GM19240 (cell line): ENCODE results near the gene ZNF789.
"Not testable (repeated sequence)": the region's sequence is repeated elsewhere in the genome, so short reads cannot be mapped to it uniquely, and the experiment has no call there.

ENCODE experiments used
- DNase-seq: peaks from one replicate; pipeline ENCODE4 v3.0.0; 2011; ENCODE audit warnings: low spot score; ENCODE audit not compliant: insufficient read length

Gene ZNF789

DNA sequence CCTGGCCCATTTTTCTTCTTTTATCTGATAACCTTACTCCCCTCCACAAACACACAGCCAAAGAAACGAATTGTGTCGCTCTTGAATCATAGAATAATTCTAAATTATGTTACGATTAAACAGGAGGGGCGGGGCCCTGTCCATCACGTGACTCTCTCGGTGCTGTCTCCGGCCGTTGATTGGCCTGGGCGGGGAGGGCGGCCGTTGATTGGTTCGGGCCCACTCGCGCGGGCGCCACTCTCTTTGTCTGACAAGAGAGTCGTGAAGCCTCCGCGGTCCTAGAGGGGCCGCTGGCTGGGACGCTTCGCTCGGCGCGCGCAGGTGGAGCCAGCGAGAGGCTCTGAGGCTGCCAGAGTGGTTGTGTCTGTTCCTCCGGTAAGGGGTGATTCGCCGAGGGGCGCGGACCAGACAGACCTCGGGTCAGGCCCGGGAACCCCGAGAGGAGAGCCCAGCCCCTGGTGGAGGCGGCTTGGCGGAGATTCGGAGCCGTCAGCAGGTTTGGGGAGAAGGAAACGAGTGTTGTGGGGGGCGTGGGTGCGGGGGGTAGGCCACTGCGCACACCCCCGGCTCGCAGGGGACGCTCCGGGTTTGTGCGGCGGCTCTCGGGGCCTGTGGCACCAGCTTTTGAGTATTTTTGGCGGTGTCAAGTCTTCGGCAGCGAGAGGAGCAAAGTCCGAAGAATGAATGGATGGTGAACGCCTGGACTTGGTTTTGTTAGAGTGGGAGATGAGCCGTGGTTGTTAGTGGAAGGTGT is at the start of gene ZNF789:
TSS of gene ZNF789 (plus strand) at position 330 of the 754 bp plus-strand sequence. CDS start 3,567 bp downstream, outside the sequence.
- peak; percentile 98 for DNase-seq

DNA sequence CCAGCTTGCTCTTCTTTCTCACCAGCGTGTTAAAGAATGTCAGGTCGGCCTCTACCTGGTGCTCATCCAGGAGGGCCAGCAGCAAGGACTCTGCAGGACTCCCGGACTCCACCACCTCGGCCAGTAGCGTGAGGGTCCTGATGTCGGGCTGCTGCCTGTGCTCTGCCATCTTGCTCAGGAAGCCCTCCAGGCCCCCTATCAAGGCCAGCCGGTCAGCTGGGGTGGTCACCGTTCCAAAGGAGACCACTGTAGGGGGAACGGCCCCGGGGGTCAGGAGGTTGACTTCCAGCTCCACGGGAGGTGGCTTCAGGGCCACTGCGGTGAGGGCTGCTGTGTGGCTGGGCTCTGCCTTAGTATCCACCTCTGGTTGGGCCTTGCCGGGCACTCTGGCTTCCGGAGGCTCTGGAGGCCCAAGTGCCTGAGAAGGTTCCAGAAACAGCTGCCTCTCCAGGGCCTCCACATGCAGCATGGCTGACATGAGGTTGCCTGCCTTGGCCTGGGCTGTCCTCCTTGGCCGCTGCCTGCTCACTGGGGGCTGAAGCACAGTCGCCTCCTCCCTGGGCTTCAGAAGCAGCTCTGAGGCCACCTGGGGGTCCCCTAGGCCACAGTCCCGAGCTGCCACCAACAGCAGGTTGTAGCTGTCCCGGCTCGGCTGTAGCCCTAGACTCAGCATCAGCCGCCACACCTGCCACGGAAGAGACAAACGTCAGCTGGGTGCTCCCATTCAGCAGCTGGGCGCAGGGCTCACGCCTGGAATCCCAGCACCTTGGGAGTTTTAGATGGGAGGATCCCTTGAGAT is 47.6 kb upstream of the ZNF789 start:
- no peak for DNase-seq

GRCh38 chr7:99428972-99429566 is 43.6 kb upstream of the ZNF789 start:
- no peak for DNase-seq

GRCh38 chr7:99429756-99430155 is 42.9 kb upstream of the ZNF789 start:
- DNase-seq: no peak

- not testable (repeated sequence) for DNase-seq
Measured at GRCh38 chr7:99431756-99432540, 40.7 kb upstream of the ZNF789 start.

DNA sequence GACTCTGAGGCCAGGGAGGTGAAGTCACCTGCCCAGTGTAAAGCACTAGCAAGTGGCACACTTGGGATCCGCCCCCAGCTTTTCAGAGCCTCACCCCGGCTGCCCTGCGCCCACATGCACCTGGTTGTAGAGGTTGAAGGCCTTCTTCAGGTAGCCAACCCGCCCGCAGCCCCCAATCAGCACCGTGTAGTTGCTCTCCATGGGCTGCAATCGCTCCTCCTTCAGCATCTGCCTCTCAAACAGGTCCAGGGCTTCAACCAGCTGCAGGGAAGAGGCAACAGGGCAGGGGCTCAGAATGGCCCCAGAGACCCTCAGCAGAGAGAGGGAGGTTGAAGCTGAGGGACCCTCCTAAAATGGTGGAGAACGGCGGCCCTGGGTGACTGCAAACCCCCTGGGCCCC is 39.5 kb upstream of the ZNF789 start:
- no peak for DNase-seq

- DNase-seq: no peak
Measured at GRCh38 chr7:99437946-99438572, 34.6 kb upstream of the ZNF789 start.

GRCh38 chr7:99438573-99439480 is 33.9 kb upstream of the ZNF789 start, which contains the start of the genes CPSF4 and PTCD1:
Gene CPSF4, plus strand, starts transcription at chr7:99438943. Its CDS starts 140 bp downstream, at chr7:99439083.
Gene PTCD1, minus strand, starts transcription at chr7:99438798. Its CDS starts 3,556 bp downstream, at chr7:99435242.
- DNase-seq: peak; percentile 97

DNA sequence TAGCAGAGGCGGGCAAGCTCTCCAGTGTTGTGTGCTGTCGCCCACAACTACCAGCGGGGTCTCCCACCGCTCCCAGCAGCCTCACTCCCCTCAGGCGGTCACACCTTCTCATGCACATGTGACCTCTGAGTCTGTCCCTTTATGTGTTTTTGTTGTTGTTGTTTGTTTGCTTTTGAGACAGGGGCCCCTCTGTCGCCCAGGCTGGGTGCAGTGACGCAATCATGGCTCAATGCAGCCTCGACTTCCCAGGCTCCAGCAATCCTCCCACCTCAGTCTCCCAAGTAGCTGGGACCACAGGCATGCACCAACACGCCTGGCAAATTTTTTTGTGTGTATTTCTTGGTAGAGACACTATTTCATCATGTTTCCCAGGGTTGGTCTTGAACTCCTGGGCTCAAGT is 32.5 kb upstream of the ZNF789 start:
- no peak for DNase-seq

GRCh38 chr7:99446096-99446495 is 26.6 kb upstream of the ZNF789 start:
- DNase-seq: no peak

DNA sequence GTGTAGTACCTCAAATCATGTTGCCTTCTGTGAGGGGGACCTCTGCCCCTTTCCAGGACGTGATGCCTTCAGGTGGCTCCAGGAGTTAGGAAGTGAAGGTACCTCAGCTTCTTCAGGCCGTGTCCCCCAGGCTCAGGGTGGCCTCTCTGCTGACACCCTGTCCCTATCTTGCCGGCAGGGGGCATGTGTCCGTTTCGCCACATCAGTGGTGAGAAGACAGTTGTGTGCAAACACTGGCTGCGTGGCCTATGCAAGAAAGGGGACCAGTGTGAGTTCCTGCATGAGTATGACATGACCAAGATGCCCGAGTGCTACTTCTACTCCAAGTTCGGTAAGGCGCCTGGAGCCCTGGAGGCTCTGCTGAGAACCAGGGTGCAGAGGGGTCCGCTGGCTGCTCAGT is 24.7 kb upstream of the ZNF789 start:
- DNase-seq: no peak

GRCh38 chr7:99448855-99449254 is 23.8 kb upstream of the ZNF789 start:
- no peak for DNase-seq

DNA sequence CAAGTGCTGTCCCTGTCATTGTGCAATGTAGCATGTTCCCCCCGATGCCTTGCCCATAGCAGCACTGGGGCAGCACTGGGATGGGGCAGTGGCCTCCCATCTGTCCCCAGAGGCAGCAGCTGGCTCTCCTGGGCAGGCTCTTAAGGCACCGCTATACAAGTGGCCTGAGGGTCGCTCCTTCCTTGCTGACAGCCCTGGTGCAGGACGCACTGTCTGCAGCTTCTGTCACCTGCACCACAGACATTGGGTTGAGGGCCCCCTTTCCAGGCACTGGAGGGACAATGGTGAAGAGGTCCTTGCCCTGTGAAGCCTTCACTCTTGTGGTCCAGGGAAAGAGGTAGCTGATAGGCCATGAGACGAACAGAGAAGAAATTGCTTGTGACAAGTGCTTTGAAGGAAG is 23.4 kb upstream of the ZNF789 start:
- DNase-seq: no peak

DNA sequence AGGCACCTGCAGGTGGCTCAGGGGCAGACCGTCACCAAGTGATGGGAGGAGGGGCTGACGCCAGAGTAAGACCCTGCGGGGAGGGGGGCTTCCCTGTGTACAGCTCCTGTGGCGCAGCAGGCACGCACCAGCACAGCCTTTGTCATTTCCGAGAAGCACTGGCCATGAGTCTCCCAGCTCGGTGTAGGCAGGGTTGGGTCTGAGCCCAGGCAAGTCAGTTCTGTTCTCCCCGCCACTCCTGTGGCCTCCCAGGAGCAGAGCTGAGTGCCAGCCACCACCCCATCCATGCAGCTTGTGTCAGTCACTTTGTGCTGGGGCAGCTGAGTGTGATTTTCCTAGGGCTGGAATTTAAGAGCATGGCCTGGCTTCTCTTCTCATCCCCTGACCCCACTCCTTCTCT is 20.8 kb upstream of the ZNF789 start:
- no peak for DNase-seq

DNA sequence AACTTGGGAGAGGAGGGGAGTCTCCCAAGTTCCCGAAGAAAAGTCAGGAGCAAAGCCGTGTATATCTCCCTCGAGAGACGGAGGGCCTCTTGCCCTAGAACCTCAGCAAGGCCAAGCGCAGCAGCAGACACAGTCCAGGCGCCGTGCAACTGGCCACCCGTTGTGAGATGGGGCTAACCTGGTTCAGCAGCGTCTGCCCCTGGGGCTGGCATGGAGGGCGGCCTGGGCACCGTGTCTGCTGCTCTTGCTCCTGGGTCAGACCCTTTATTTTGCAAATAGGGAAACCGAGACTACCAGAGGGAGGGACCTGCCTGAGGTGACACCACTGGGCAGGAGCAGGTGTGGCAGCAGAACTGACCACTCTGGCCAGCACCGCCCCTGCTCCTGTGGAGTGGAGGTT is 20.1 kb upstream of the ZNF789 start:
- DNase-seq: no peak

DNA sequence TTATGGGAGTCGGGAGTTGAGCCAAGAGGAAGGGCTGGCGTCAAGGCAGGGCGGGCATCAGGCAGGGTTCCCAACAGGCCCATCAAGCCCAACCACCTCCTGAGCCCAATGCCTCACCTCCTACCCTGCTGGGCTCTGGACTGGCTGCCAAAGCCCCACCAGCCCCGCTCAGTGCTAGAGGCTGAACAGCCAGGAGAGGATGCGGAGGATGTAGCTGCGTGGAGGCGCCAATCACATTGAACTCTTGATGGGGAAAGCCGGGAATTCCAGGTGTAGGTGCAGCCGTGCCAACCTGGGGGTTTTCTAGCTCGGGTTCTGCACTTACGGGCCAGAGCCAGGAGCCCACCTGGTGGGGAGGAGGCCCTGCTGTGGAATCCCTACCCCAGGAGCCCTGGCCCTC is 19.6 kb upstream of the ZNF789 start:
- no peak for DNase-seq

GRCh38 chr7:99455874-99456273 is 16.8 kb upstream of the ZNF789 start:
- DNase-seq: no peak

GRCh38 chr7:99456288-99456687 is 16.4 kb upstream of the ZNF789 start:
- no peak for DNase-seq

- DNase-seq: no peak
Measured at GRCh38 chr7:99457050-99457649, 15.5 kb upstream of the ZNF789 start.
